Mononuclear cell (primary cell): Measurements from ENCODE around the gene ODC1. TPM values are rescaled to one million over a fixed set of nuclear protein-coding genes. Genes with fewer than 3 reads are reported as not detected.

Experiments
- H3K27me3 ChIP-seq: 2 replicates; pipeline ENCODE4 v1.6.0; 2011; ENCODE audit warnings: low read length, control low read depth; ENCODE audit not compliant: insufficient read depth
- H3K4me1 ChIP-seq: 2 replicates; pipeline ENCODE4 v1.5.1; 2011; ENCODE audit warnings: mild to moderate bottlenecking, low read length, control low read depth; ENCODE audit not compliant: insufficient read depth
- H3K4me3 ChIP-seq: 2 replicates; pipeline ENCODE4 v1.5.1; 2011; ENCODE audit warnings: mild to moderate bottlenecking, low read length, moderate library complexity
- H3K9me3 ChIP-seq: 2 replicates; pipeline ENCODE4 v1.5.1; 2011; ENCODE audit warnings: low read depth, mild to moderate bottlenecking, control low read depth, low read length
- total RNA-seq: library from RNA; depleted of rRNA; stranded (reverse); fragments of >200 nt; gene quantifications from one replicate; pipeline ENCODE4 v1.2.3, GENCODE V29; 2012

Gene ODC1
- total RNA-seq, 1 donor: 163 TPM

GRCh38 chr2:10410823-10411437 is 37.2 kb downstream of the ODC1 start:
- Histone ChIP-seq H3K4me1 (peaks cover 56% of the 10 kb centered on the region), H3K9me3 (no peaks in the 10 kb centered on the region), H3K4me3 (no peak overlapping the region), H3K27me3 (no peaks in the 10 kb centered on the region)

GRCh38 chr2:10410001-10410822 is 37.9 kb downstream of the ODC1 start:
- Histone ChIP-seq H3K4me3 (no peak overlapping the region), H3K9me3 (no peaks in the 10 kb centered on the region), H3K4me1 (peaks cover 61% of the 10 kb centered on the region)

DNA sequence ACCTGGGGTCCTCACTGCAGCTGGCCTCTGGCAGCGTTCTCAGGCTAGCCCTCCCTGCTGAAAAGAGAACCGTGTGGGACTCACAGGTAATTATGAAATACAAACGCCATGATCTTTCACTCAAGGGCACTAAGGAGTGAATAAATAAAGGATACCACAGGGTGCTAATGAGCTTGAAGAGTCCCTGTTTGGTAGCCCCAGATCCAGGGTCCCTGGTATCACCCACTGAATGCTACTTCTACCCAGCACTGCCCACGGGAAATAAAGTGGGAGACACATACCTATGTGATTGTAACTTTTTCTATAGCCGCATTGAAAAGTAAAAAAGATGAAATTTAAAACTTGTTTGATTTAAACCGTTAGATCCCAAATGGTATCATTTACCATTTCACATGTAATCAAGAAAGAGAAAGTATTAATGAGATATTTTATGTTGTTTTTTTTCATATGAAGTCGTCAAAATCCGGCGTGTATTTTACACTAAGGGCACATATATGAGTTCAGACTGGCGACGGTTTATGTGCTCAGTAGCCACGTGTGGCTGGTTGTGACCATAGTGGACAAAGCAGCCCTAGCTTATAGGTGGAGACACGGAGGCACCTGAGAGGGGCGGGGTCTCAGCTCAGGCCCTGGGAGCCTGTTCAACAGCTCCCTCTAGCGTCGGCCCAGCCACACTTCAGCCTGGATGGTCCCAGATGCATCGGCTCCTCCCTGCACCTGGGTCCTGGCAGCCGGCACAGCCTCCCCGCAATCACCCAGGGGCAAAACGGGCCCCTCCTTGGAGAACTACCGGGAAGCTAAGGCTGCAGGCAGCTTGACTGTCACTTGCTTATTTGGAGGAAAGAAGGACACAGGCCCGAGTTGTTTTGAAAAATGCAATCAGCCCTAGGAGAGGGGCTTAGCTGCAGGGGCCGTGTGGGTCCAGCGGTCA is 39.2 kb downstream of the ODC1 start:
- H3K4me1 ChIP-seq: peaks cover 61% of the 10 kb centered on the region
- no peak overlapping the region for H3K4me3 ChIP-seq
- no peaks in the 10 kb centered on the region for H3K9me3 ChIP-seq
- H3K27me3 ChIP-seq: no peaks in the 10 kb centered on the region

More at GRCh38 chr2:10410001-10410822, 37.9 kb downstream of the ODC1 start:
- H3K27me3 ChIP-seq: no peaks in the 10 kb centered on the region

DNA sequence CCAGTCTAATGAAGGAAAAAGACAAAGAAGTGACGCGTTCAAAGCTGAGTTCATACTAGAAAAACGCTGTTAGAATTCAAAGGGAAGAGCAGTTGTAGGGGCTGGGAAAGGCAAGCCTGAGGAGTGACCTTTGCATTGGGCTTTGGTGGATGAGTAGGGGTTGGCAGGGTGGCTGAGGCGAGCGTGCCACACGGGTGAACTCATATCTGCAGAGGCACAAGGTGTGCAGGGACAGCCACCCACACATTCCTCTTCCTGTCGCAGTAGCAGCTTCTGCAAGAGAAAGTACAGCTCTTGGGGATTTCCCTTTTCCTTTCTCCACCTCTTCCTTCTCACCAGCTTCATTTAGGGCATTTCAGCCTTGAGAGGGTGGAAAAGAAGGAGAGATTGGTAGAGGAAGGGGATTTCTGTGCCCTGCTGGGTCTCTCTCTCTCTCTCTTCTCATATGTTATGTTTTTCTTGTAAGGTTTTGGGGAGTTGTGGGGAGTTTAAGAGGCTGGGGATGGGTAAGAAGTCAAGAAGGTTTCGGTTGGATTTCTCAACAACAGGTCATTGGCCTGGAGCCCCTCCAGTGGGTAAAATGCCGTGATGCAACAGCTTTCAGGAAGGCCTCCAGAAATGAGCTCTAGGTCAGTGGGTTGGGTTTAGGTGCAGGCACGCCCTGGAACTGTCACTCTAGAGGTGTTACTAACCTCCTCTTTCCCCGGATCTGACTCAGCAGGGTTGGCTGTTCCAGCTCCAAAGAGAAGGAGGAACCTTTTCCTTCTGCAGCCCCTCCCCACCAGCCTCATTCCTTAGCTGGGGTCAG is 40.1 kb downstream of the ODC1 start:
- H3K9me3 ChIP-seq: no peaks in the 10 kb centered on the region
- no peak overlapping the region for H3K4me3 ChIP-seq
- H3K4me1 ChIP-seq: peaks cover 61% of the 10 kb centered on the region
- H3K27me3 ChIP-seq: no peaks in the 10 kb centered on the region

- H3K27me3 ChIP-seq: no peaks in the 10 kb centered on the region
- no peaks in the 10 kb centered on the region for H3K9me3 ChIP-seq
- peaks cover 64% of the 10 kb centered on the region for H3K4me1 ChIP-seq
- H3K4me3 ChIP-seq: no peak overlapping the region
Observed at GRCh38 chr2:10407432-10407831, 40.7 kb downstream of the ODC1 start.

DNA sequence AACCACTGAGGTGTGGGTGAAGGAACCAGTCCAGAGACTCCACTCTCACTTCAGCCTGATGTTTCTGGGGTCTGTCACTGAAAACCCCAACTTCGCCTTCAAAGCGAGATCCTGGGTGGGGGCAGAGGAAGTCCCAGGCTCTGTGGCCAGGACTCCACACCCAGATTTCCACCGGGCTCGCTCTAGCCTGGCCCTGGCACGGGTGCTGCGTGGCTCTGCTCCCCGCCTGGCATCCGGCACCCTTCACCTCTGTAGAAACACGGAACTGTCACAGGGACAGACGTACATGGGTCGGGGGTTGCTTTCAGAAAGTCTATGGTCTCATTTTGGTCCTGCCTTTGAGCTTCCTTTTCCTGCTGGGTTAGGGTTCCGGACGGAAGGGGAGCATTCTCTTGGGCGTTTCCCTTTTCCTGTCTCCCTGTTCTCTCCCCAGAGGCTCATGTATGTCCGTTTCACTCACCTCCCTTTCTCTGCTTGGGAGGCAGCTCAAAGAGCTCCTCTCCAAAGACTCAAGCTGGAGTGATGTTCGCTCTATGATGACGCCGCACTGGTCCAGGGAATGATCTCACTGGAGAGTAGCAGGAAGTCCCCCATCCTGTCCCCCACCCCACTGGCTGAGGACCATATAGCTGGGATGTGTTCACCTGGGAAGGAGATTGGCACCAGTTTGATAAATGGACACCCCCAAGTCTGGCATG is 41.5 kb downstream of the ODC1 start:
- Histone ChIP-seq H3K27me3 (no peaks in the 10 kb centered on the region), H3K4me1 (peaks cover 72% of the 10 kb centered on the region), H3K9me3 (no peaks in the 10 kb centered on the region), H3K4me3 (no peak overlapping the region)

GRCh38 chr2:10406016-10406415 is 42.1 kb downstream of the ODC1 start:
- Histone ChIP-seq H3K4me1 (peaks cover 73% of the 10 kb centered on the region), H3K4me3 (no peak overlapping the region), H3K9me3 (no peaks in the 10 kb centered on the region), H3K27me3 (no peaks in the 10 kb centered on the region)

- Histone ChIP-seq H3K4me3 (no peak overlapping the region), H3K4me1 (peaks cover 73% of the 10 kb centered on the region), H3K27me3 (no peaks in the 10 kb centered on the region), H3K9me3 (no peaks in the 10 kb centered on the region)
Observed at GRCh38 chr2:10405448-10405847, 42.7 kb downstream of the ODC1 start.

GRCh38 chr2:10404324-10405143 is 43.6 kb downstream of the ODC1 start:
- no peaks in the 10 kb centered on the region for H3K9me3 ChIP-seq
- H3K4me1 ChIP-seq: peaks cover 73% of the 10 kb centered on the region
- no peak overlapping the region for H3K4me3 ChIP-seq
- no peaks in the 10 kb centered on the region for H3K27me3 ChIP-seq

DNA sequence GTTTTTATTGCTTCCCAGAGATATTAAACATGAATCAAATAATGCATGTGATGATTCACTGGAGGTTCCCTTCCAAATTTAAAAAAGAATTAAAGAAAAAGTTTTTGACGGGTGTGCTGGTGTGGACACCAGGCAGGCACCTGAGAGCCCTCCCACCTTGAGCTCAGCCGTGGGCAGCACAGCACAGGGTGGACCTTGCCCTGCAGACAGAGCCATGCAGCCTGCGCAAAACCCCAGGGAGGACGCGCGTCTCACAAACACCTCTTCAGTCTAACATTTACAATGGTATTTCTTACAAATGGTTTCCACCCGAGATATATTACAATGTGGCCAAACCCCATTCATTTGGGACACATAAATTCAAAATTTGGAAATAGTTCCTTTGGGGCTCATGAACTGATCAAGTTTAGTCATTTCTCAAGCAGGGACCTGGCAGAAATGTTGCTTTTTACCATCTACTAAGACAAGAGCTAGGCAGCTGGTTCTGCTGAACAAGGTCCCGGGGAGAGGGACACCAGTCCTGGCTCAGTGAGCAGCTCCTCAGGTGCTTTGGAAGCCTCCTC is 45.4 kb downstream of the ODC1 start:
- Histone ChIP-seq H3K9me3 (no peaks in the 10 kb centered on the region), H3K27me3 (no peaks in the 10 kb centered on the region), H3K4me3 (no peak overlapping the region), H3K4me1 (peaks cover 69% of the 10 kb centered on the region)

DNA sequence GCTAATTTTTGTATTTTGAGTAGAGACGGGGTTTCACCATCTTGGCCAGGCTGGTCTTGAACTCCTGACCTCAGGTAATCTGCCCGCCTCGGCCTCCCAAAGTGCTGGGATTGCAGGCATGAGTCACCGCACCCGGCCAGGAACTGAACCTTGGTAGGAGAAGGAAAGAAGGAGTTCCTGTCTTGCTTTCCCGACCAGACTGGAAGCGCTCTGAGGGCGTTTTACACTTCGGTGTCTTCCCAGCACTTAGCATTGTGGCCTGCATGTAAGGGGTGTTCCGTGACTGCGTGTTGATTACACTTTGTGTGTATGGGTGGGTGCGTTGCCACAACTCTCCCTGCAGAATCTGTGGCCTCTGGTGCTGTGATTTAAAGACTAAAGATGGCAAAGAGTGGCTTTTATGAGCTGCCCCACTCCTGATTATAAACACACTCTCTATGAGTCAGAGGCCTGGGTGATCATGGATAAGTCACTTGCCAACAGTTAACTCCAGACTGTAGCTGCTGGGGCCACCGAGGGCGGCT is 46.0 kb downstream of the ODC1 start:
- no peaks in the 10 kb centered on the region for H3K9me3 ChIP-seq
- no peaks in the 10 kb centered on the region for H3K27me3 ChIP-seq
- peaks cover 69% of the 10 kb centered on the region for H3K4me1 ChIP-seq
- H3K4me3 ChIP-seq: no peak overlapping the region

DNA sequence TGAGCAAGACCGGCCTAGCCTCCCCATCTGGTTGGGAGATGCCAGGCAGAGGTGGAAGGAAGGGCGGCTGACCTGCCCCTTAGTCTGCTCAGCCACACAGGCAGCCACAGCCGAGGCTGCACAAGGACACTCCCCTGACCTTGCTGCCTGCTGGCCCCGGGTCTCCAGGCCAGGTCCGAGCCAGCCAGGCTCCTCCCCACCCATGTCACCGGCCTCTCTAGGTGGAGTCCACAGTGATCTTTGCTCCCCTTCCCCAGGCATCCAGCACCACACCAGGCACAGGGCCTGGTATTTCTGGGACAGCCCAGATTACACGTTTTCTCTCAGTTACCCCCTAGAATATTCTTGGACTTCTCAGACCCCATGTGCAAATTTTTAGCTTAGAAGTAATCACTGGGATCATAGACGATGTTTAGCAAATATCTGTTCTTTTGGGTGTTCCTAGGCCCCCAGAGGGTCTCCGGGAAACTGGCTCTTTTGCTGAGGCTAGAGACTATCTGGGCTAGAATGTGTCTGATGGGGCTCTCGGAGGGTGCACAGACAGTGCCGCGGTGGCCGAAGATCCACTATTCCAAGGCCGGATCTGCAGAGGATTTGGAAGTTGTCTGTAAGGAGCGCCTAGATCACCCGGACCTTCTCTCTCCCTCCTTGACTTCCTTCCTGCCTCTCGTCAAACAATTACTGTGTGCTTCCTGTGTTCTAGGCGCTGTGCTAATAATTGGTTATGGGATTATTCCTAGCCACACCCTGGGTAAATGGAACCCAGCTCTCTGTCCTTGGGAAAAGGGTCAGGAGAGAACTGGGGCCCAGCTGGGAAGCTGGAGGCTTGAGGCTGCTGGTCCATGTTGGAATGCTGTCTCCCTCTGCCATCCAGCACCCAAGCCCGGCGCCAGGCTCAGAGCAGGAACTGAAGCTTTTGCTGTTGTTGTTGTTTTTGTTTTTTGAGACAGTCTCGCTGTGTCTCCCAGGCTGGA is 46.9 kb downstream of the ODC1 start:
- no peaks in the 10 kb centered on the region for H3K27me3 ChIP-seq
- H3K4me1 ChIP-seq: peaks cover 62% of the 10 kb centered on the region
- no peak overlapping the region for H3K4me3 ChIP-seq
- no peaks in the 10 kb centered on the region for H3K9me3 ChIP-seq
